ENCODE data around the gene FHIT.

The FHIT gene

GRCh38 chr3:59996056-59996455, 1255.2 kb downstream of the FHIT start:
- no peak for DNase-seq (ENCODE audit: low read depth)

DNA sequence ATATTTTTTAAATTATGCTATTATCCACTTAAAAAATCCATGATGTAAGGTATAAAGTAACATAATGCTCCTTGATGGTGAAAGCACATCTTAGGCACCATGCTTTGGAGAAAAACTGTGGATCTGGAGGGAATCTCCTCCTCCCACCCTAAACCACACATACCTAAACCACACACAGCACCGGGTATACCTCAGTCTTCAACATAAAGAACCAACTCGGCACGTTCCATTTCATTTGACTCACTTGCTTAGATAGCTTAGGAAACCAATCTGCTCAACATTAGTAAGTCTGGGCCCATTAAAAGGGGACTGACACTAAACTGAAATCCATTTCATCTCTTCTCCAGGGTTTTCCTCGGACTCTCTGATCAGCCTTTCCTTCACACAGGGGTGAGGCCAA, 1255.7 kb downstream of the FHIT start:
- no peak for DNase-seq (ENCODE audit: low read depth)

DNA sequence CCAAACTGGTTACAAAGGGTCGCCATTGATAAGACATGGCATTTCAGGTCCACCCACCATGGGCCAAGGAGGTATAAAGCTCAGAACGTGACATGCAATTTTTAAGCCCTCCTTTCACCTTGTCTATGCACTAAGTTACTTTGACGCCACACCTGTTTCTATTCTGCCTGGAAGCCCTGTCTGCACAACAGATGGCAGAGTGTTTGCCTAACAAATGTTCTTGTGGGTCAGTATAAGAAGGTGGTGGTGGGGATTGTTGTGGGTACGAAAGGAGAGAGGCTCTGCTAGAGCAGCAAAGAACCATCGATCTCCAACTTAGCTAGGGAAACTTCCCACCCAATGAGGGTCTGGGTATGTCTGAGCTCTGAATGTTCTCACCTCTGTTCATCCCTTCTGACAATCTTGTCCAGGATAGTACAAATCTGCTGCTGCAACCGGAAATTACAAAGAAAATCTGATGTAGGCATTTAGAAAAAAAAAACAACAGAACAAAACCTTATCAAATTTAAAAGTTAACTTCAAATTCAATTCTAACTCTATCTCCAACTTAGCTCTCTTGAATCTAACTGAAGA, 1256.4 kb downstream of the FHIT start:
- no peak for DNase-seq (ENCODE audit: low read depth)

- no peak for DNase-seq (ENCODE audit: low read depth)
Observed at GRCh38 chr3:59992578-59992977, 1258.7 kb downstream of the FHIT start.

GRCh38 chr3:59990915-59991314, 1260.3 kb downstream of the FHIT start:
- no peak for DNase-seq (ENCODE audit: low read depth)

- no peak for DNase-seq (ENCODE audit: low read depth)
Observed at GRCh38 chr3:59982510-59982909, 1268.7 kb downstream of the FHIT start.

DNA sequence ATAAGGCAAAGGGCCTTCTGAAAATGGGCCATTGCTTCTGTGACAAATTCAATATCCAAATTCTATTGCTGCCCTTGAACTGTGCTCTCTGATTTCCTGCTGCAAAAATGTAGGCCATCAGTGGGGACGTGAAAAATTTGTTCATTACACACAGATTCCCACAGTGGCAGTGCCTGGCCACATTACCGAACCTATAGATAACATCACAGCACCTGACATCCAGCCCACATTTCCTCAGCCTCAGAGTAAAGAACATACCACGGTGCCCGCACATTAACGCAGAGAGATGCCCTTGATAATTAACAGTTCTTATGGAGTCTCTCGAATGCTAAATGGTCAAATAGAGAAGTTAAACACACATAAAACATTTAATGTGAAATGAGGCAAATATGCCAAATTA, 1269.9 kb downstream of the FHIT start:
- no peak for DNase-seq (ENCODE audit: low read depth)

DNA sequence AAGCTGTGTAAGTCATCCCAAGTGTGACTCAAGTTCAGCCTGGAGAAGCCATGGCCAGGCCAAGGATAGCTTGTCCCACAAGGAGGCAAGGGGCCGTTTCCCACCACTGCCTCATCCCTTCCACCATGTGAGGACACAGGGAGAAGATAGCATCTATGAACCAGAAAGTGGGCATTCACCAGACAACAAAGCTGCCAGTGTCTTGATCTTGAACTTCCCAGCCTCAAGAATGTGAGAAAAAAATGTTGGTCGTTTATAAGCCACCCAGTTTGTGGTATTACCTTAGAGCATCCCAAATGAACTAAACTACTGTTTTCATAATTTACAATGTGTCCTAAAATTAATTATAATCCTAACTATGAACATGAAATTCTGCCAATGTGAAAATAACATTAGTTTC, 1270.7 kb downstream of the FHIT start:
- no peak for DNase-seq (ENCODE audit: low read depth)

DNA sequence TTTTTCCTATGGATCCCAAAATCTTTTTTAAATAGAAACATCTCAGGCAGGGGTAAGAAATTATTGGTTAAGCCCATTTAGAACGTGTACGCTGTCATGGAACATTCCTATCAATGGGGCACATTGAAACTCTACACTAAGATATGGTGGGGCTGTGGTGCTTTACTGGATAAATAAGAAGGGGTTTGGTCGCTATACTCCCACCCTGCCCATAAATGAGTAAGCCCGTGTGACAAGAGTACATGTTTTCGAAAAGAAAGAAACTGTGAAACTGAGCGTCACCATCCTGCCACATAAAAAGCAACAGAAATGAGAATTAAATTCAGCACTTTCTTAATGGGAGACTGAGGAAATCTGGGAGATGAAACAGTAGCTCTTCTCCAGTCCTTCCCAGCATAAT, 1271.7 kb downstream of the FHIT start:
- no peak for DNase-seq (ENCODE audit: low read depth)

DNA sequence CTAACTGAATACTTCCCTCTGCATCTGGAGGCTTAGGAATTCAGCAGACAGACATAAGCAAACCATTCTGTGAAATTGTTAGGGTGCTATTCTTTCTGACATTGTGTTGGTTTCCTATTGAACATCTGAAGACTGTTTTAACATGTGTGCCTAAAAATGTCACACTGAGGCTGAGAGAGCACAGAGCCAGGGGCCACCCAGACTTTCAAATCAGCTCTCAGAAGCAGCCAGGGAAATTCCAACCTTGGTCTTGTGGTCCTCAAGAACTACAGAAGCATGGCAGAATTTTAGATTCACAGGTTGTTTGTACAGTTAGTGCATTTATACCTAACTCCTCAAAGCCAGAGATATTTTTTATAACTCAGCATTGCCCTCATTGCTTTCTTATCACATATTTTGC, 1272.3 kb downstream of the FHIT start:
- DNase-seq (ENCODE audit: low read depth), result no peak

- no peak for DNase-seq (ENCODE audit: low read depth)
Observed at GRCh38 chr3:59970796-59971195, 1280.5 kb downstream of the FHIT start.

- no peak for DNase-seq (ENCODE audit: low read depth)
Observed at GRCh38 chr3:59970376-59970775, 1280.9 kb downstream of the FHIT start.

GRCh38 chr3:59968513-59969045, 1282.7 kb downstream of the FHIT start:
- DNase-seq (ENCODE audit: low read depth), result no peak

GRCh38 chr3:59963676-59964075, 1287.6 kb downstream of the FHIT start:
- no peak for DNase-seq (ENCODE audit: low read depth)

GRCh38 chr3:59957150-59957549, 1294.1 kb downstream of the FHIT start:
- DNase-seq (ENCODE audit: low read depth), result no peak

GRCh38 chr3:59953104-59953503, 1298.1 kb downstream of the FHIT start:
- DNase-seq (ENCODE audit: low read depth), result no peak

DNA sequence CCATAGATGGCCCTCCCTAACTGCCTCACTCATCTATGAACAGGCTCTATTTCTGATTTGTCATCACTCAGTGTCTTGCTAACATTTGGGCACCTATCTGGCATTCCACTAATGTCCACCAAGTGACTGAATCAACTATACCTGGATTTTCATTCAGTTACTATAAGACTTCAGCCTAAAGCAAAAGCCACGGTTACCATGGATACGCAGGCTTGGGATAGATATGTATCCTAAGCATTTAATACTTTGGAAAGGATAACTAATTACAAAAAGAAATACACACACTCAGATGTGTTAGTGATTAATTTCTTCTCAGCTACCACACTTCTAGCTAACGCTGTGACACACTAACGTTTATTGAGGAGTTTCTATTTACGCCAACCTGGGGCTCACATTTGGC, 1301.9 kb downstream of the FHIT start:
- DNase-seq (ENCODE audit: low read depth), result no peak

DNA sequence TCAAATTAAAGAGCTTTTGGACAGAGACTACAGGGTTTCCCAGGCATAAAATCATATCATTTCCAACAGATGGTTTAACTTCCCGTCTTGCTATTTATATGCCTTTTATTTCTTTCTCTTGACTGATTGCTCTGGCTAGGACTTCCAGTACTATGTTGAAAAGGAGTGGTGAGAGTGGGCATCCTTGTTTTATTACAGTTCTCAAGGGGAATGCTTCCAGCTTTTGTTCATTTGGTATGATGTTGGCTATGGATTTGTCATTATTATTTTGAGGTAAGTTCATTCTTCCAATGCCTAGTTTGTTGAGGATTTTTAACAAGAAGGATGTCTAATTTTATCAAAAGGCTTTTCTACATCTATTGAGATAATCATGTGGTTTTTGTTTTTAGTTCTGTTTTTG, 1304.9 kb downstream of the FHIT start:
- no peak for DNase-seq (ENCODE audit: low read depth)

DNA sequence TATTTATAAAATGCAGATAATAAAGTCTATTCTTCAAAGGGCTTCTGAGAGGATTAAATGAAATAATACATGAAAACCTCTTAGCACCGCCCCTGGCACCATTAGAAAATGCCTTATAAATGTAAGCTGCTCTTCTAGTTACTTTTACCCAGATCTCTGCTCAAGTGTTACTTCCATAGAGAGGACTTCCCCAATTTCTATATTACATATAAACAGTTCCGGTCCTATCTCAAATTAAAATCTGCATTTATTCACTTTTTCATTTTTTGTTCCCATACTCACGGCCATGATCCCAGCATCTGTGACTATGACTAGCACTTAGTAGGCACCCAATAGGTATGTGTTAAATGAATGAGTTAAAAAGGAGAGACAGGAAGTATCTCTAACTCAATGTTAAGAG, 1310.5 kb downstream of the FHIT start:
- no peak for DNase-seq (ENCODE audit: low read depth)

GRCh38 chr3:59939826-59940426, 1311.3 kb downstream of the FHIT start:
- DNase-seq (ENCODE audit: low read depth), result no peak

- DNase-seq (ENCODE audit: low read depth), result no peak
Observed at GRCh38 chr3:59938828-59939227, 1312.4 kb downstream of the FHIT start.

- DNase-seq (ENCODE audit: low read depth), result no peak
Observed at GRCh38 chr3:59937201-59937600, 1314.1 kb downstream of the FHIT start.

GRCh38 chr3:59936472-59936871, 1314.8 kb downstream of the FHIT start:
- DNase-seq (ENCODE audit: low read depth), result no peak

- no peak for DNase-seq (ENCODE audit: low read depth)
Observed at GRCh38 chr3:59935025-59935424, 1316.2 kb downstream of the FHIT start.
